ENCODE results near the gene NCOA3.
"Not testable (repeated sequence)": the region's sequence is repeated elsewhere in the genome, so short reads cannot be mapped to it uniquely, and the experiment has no call there.

Gene NCOA3

GRCh38 chr20:47553594-47554235 is 52.0 kb downstream of the NCOA3 start:
- not testable (repeated sequence) for DNase-seq, ATAC-seq, H3K27ac Mint-ChIP-seq, H3K4me3 Mint-ChIP-seq, H3K9me3 Mint-ChIP-seq, H3K27me3 Mint-ChIP-seq
- peaks cover 40% of the 10 kb centered on the region for H3K4me1 Mint-ChIP-seq

GRCh38 chr20:47554283-47554682 is 52.6 kb downstream of the NCOA3 start:
- H3K27me3 Mint-ChIP-seq, H3K27ac Mint-ChIP-seq, H3K4me3 Mint-ChIP-seq, DNase-seq, ATAC-seq, H3K9me3 Mint-ChIP-seq: not testable (repeated sequence)
- peaks cover 45% of the 10 kb centered on the region for H3K4me1 Mint-ChIP-seq

GRCh38 chr20:47557218-47557617 is 55.5 kb downstream of the NCOA3 start:
- peaks cover 49% of the 10 kb centered on the region for H3K4me1 Mint-ChIP-seq
- H3K27ac Mint-ChIP-seq, result no peak overlapping the region
- H3K4me3 Mint-ChIP-seq, result no peak overlapping the region
- H3K27me3 Mint-ChIP-seq, result no peaks in the 10 kb centered on the region
- ATAC-seq (no peak), DNase-seq (no peak)
- no peaks in the 10 kb centered on the region for H3K9me3 Mint-ChIP-seq

GRCh38 chr20:47557791-47558190 is 56.1 kb downstream of the NCOA3 start:
- Mint-ChIP-seq H3K9me3 (no peaks in the 10 kb centered on the region), H3K4me1 (peaks cover 53% of the 10 kb centered on the region), H3K27me3 (no peaks in the 10 kb centered on the region), H3K4me3 (no peak overlapping the region), H3K27ac (no peak overlapping the region)
- DNase-seq (no peak), ATAC-seq (no peak)

- no peak for ATAC-seq
- no peaks in the 10 kb centered on the region for H3K27me3 Mint-ChIP-seq
- no peak overlapping the region for H3K4me3 Mint-ChIP-seq
- peaks cover 59% of the 10 kb centered on the region for H3K4me1 Mint-ChIP-seq
- H3K9me3 Mint-ChIP-seq, result no peaks in the 10 kb centered on the region
- no peak for DNase-seq
- peak overlapping the region in 1 of 2 donors; percentile 8 for H3K27ac Mint-ChIP-seq
Observed at GRCh38 chr20:47558295-47559066, 56.8 kb downstream of the NCOA3 start.

GRCh38 chr20:47559141-47559540 is 57.5 kb downstream of the NCOA3 start:
- H3K4me1 Mint-ChIP-seq, result peaks cover 65% of the 10 kb centered on the region
- ATAC-seq, result no peak
- H3K27ac Mint-ChIP-seq, result peak overlapping the region in 1 of 2 donors; percentile 8
- no peaks in the 10 kb centered on the region for H3K9me3 Mint-ChIP-seq
- H3K27me3 Mint-ChIP-seq, result no peaks in the 10 kb centered on the region
- no peak overlapping the region for H3K4me3 Mint-ChIP-seq
- DNase-seq, result no peak

GRCh38 chr20:47561180-47561579 is 59.5 kb downstream of the NCOA3 start:
- no peak for DNase-seq
- no peaks in the 10 kb centered on the region for H3K9me3 Mint-ChIP-seq
- no peaks in the 10 kb centered on the region for H3K27me3 Mint-ChIP-seq
- ATAC-seq, result no peak
- H3K27ac Mint-ChIP-seq, result peak overlapping the region in 1 of 2 donors; percentile 80
- H3K4me1 Mint-ChIP-seq, result peaks cover 80% of the 10 kb centered on the region
- H3K4me3 Mint-ChIP-seq, result no peak overlapping the region

GRCh38 chr20:47561603-47562583 is 60.2 kb downstream of the NCOA3 start:
- H3K4me3 Mint-ChIP-seq, result no peak overlapping the region
- DNase-seq (no peak), ATAC-seq (no peak)
- H3K9me3 Mint-ChIP-seq, result no peaks in the 10 kb centered on the region
- H3K4me1 Mint-ChIP-seq, result peaks cover 80% of the 10 kb centered on the region
- H3K27me3 Mint-ChIP-seq, result no peaks in the 10 kb centered on the region
- H3K27ac Mint-ChIP-seq, result peak overlapping the region in 1 of 2 donors; percentile 80

GRCh38 chr20:47566269-47566668 is 64.6 kb downstream of the NCOA3 start:
- H3K9me3 Mint-ChIP-seq, result peaks cover 0 to 4% of the 10 kb centered on the region in 2 donors
- H3K27ac Mint-ChIP-seq, result peak overlapping the region; percentile 62 to 93

GRCh38 chr20:47568019-47568418 is 66.3 kb downstream of the NCOA3 start:
- Mint-ChIP-seq H3K4me3 (no peak overlapping the region), H3K4me1 (peaks cover 77% of the 10 kb centered on the region), H3K9me3 (peaks cover 0 to 4% of the 10 kb centered on the region in 2 donors), H3K27me3 (no peaks in the 10 kb centered on the region), H3K27ac (peak overlapping the region in 1 of 2 donors; percentile 55)
- no peak for DNase-seq
- no peak for ATAC-seq

More at GRCh38 chr20:47566269-47566668, 64.6 kb downstream of the NCOA3 start:
- DNase-seq, result no peak
- Mint-ChIP-seq H3K27me3 (no peaks in the 10 kb centered on the region), H3K4me1 (peaks cover 74% of the 10 kb centered on the region), H3K4me3 (no peak overlapping the region)
- no peak for ATAC-seq

- H3K4me3 Mint-ChIP-seq, result no peak overlapping the region
- DNase-seq, result no peak
- peak overlapping the region; percentile 40 to 59 for H3K27ac Mint-ChIP-seq
- H3K4me1 Mint-ChIP-seq, result peaks cover 78% of the 10 kb centered on the region
- ATAC-seq, result no peak
- no peaks in the 10 kb centered on the region for H3K27me3 Mint-ChIP-seq
- H3K9me3 Mint-ChIP-seq, result peaks cover 0 to 4% of the 10 kb centered on the region in 2 donors
Observed at GRCh38 chr20:47568837-47569410, 67.2 kb downstream of the NCOA3 start.

- Mint-ChIP-seq H3K9me3 (peaks cover 0 to 4% of the 10 kb centered on the region in 2 donors), H3K27ac (peak overlapping the region in 1 of 2 donors; percentile 40), H3K4me1 (peaks cover 71% of the 10 kb centered on the region), H3K27me3 (no peaks in the 10 kb centered on the region), H3K4me3 (no peak overlapping the region)
- DNase-seq, result no peak
- ATAC-seq, result no peak
Observed at GRCh38 chr20:47571426-47571825, 69.7 kb downstream of the NCOA3 start.

GRCh38 chr20:47572105-47572729 is 70.5 kb downstream of the NCOA3 start:
- ATAC-seq (no peak), DNase-seq (no peak)
- H3K27me3 Mint-ChIP-seq, result no peaks in the 10 kb centered on the region
- H3K27ac Mint-ChIP-seq, result peak overlapping the region in 1 of 2 donors; percentile 72
- H3K9me3 Mint-ChIP-seq, result peaks cover 0 to 4% of the 10 kb centered on the region in 2 donors
- H3K4me1 Mint-ChIP-seq, result peaks cover 71% of the 10 kb centered on the region
- no peak overlapping the region for H3K4me3 Mint-ChIP-seq

GRCh38 chr20:47573559-47573958 is 71.9 kb downstream of the NCOA3 start:
- H3K27ac Mint-ChIP-seq, result no peak overlapping the region
- ATAC-seq (no peak), DNase-seq (no peak)
- peaks cover 0 to 4% of the 10 kb centered on the region in 2 donors for H3K9me3 Mint-ChIP-seq
- no peaks in the 10 kb centered on the region for H3K27me3 Mint-ChIP-seq
- H3K4me1 Mint-ChIP-seq, result peaks cover 71% of the 10 kb centered on the region
- no peak overlapping the region for H3K4me3 Mint-ChIP-seq
